ENCODE results near the gene SLC9A9. TPM values are rescaled to one million over a fixed set of nuclear protein-coding genes. Genes with fewer than 3 reads are reported as not detected.

SLC9A9 gene
- total and polyA plus RNA-seq, 7 donors: 1.3 to 5.4 (median 2.9) TPM

DNA sequence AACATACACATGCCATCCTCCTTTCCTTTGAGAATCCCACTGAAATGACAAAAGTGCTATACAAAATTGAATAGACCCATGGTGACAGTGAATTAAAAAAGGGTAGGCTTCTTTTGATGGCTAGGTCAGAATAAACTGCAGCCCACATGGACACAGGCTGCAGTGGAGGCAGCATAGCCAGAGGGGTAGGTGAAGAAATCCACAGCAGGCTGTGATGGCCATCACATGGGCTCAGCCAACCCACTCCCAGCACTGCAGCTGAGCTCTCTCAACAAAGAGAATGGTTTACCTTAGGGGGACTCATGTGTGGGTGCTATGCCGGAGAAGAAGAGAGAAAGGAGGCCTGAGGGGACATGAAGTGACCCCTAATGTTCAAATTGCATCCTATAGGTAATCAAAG lies 397.6 kb downstream of the SLC9A9 start:
- Histone ChIP-seq H3K4me3 (no peak overlapping the region), H3K4me1 (no peaks in the 10 kb centered on the region), H3K36me3 (ENCODE audit: insufficient read depth in 1 of 2, low read depth in 1 of 2) (no peaks in the 10 kb centered on the region), H3K9me3 (peaks cover 4% of the 10 kb centered on the region), H3K27ac (no peak overlapping the region), H3K27me3 (ENCODE audit: insufficient read depth in 3 of 3, low read length in 2 of 3) (no peaks in the 10 kb centered on the region)
- 64 to 88% (median 80%) methylated on average over 1 of the region's 1 CpG for WGBS, 3 donors
- DNase-seq (no peak), ATAC-seq (no peak)
- intact Hi-C loops (cut with DNase I): no loop called here
- TF ChIP-seq, protein P1, sequence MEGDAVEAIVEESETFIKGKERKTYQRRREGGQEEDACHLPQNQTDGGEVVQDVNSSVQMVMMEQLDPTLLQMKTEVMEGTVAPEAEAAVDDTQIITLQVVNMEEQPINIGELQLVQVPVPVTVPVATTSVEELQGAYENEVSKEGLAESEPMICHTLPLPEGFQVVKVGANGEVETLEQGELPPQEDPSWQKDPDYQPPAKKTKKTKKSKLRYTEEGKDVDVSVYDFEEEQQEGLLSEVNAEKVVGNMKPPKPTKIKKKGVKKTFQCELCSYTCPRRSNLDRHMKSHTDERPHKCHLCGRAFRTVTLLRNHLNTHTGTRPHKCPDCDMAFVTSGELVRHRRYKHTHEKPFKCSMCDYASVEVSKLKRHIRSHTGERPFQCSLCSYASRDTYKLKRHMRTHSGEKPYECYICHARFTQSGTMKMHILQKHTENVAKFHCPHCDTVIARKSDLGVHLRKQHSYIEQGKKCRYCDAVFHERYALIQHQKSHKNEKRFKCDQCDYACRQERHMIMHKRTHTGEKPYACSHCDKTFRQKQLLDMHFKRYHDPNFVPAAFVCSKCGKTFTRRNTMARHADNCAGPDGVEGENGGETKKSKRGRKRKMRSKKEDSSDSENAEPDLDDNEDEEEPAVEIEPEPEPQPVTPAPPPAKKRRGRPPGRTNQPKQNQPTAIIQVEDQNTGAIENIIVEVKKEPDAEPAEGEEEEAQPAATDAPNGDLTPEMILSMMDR (IDR thresholded peaks at IDR 0.05): no peak

DNA sequence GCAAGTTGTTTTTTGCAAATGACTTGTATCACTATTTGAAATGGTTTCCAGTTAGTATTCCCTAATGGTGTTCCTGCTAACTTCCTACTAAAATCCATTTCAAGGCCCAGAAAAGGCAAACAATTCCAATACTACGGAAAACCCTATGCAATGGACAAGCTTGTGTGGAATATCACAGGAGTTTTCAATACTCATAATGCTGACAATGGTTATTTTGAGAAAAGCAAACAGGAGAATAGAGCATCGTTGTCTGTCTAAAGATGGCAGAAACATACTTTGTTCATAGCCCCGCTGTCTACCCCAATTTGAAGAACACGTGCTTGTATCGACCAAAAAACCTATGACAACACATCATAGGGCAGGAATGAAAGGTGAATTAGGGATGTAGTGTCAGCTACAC lies 400.8 kb downstream of the SLC9A9 start:
- Histone ChIP-seq H3K9me3 (no peaks in the 10 kb centered on the region), H3K4me3 (no peak overlapping the region), H3K36me3 (ENCODE audit: insufficient read depth in 1 of 2, low read depth in 1 of 2) (no peaks in the 10 kb centered on the region), H3K27me3 (ENCODE audit: insufficient read depth in 3 of 3, low read length in 2 of 3) (no peaks in the 10 kb centered on the region), H3K4me1 (peaks cover 5% of the 10 kb centered on the region), H3K27ac (no peak overlapping the region)
- 82 to 85% (median 84%) methylated on average over 5 of the region's 5 CpGs for WGBS, 3 donors
- intact Hi-C loops (cut with DNase I): loop anchor here in 1 of 2 donors (10.0 kb wide), 1 partner anchor 197 kb away; no protein-coding TSS in a partner anchor
- TF ChIP-seq, protein P1 (IDR thresholded peaks at IDR 0.05): no peak
- DNase-seq (no peak), ATAC-seq (no peak)

DNA sequence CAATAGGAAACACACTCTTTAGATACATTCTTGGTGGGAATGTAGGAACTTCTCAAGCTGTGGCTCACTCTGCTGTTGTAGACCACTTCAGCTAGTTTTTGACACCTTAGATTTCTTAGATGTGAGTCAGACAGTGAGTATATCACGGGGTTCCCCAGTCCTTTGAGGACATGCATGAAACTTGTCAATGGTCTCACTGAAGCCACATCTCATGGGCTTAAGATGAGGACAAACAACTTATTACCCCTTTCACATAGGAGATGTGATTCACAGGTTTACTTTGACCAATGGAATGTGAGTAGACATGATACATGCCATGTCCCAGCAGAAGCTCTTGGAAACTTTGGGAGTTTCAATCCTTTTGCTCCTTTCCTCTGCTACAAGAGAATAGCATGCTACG lies 403.1 kb downstream of the SLC9A9 start:
- ATAC-seq: no peak

DNA sequence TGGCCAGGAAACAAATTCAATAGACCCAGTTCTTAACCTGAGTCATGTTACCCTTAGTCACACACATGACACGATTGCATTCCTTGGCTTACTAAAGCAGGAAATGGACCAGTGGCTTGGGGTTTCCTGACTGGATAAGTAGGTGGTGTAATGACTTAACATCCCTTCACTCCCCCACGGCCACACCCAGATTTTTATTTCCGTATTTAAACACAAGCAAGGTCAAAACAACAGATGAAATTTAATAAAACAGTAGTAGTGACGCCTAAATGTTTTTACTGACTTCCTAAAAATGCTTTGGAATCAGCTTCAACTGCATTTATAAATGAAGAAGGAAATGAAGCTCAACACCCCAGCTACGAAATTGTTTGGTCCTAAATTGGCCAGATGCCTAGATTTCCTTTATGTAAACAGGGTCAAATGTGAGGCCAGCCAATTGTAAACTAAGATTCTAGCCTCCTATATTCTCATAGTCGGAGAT lies 404.4 kb downstream of the SLC9A9 start:
- H3K9me3 ChIP-seq: no peaks in the 10 kb centered on the region
- DNase-seq: peak in 1 of 2 donors; percentile 26

More for the DNA sequence above, 403.1 kb downstream of the SLC9A9 start:
- TF ChIP-seq, protein P1 (IDR thresholded peaks at IDR 0.05): no peak
- H3K4me3 ChIP-seq: no peak overlapping the region
- no peaks in the 10 kb centered on the region for H3K9me3 ChIP-seq
- WGBS, 3 donors: 83 to 87% (median 86%) methylated on average over 2 of the region's 2 CpGs
- peak overlapping the region; percentile 63 for H3K27ac ChIP-seq
- H3K36me3 ChIP-seq (ENCODE audit: insufficient read depth in 1 of 2, low read depth in 1 of 2): no peaks in the 10 kb centered on the region
- peaks cover 5% of the 10 kb centered on the region for H3K4me1 ChIP-seq
- intact Hi-C loops (cut with DNase I): loop anchor here in 1 of 2 donors (10.0 kb wide), 1 partner anchor 200 kb away; no protein-coding TSS in a partner anchor
- H3K27me3 ChIP-seq (ENCODE audit: insufficient read depth in 3 of 3, low read length in 2 of 3): no peaks in the 10 kb centered on the region
- no peak for DNase-seq

More for the DNA sequence above, 404.4 kb downstream of the SLC9A9 start:
- intact Hi-C loops (cut with DNase I): loop anchor here in 1 of 2 donors (10.0 kb wide), 1 partner anchor 201 kb away; no protein-coding TSS in a partner anchor
- Histone ChIP-seq H3K27me3 (ENCODE audit: insufficient read depth in 3 of 3, low read length in 2 of 3) (no peaks in the 10 kb centered on the region), H3K36me3 (ENCODE audit: insufficient read depth in 1 of 2, low read depth in 1 of 2) (no peaks in the 10 kb centered on the region), H3K4me1 (peaks cover 5% of the 10 kb centered on the region), H3K4me3 (no peak overlapping the region), H3K27ac (peak overlapping the region; percentile 63)
- peak; percentile 61 to 86 (median 79) for ATAC-seq
- TF ChIP-seq, protein P1 (IDR thresholded peaks at IDR 0.05): no peak
- 57 to 61% (median 59%) methylated on average over 6 of the region's 6 CpGs for WGBS, 3 donors

All from psoas muscle (tissue), 8 donors.